SU-DHL-6 (cell line): ENCODE results near the gene CAMK1D.

Experiments used
- H2AFZ ChIP-seq: fragments of 200-600 bp; sonication (generic); 2 replicates; pipeline ENCODE4 v1.6.1; 2014; ENCODE audit warnings: low read depth, mild to moderate bottlenecking, moderate library complexity, mixed read lengths, antibody characterized with exemption, low read length; ENCODE audit not compliant: severe bottlenecking
- H3F3A ChIP-seq: fragments of 200-600 bp; shearing (Covaris generic); 2 replicates; pipeline ENCODE4 v1.6.0; 2016; ENCODE audit warnings: antibody characterized with exemption, mild to moderate bottlenecking; ENCODE audit not compliant: insufficient read depth
- H3K27ac ChIP-seq: fragments of 200-600 bp; sonication (generic); 2 replicates; pipeline ENCODE4 v1.5.1; 2016; ENCODE audit warnings: low read depth, mild to moderate bottlenecking, low read length, moderate library complexity, mixed read lengths
- H3K27me3 ChIP-seq: fragments of 200-600 bp; sonication (generic), shearing (Covaris generic); 2 replicates; pipeline ENCODE4 v1.6.0; 2014; ENCODE audit warnings: mild to moderate bottlenecking, low read length
- H3K36me3 ChIP-seq: fragments of 200-600 bp; sonication (generic); 2 replicates; pipeline ENCODE4 v1.6.1; 2014; ENCODE audit warnings: mild to moderate bottlenecking, low read length, mixed read lengths
- H3K4me2 ChIP-seq: fragments of 300-600, 200-600 bp; shearing (Covaris generic), sonication (generic); 2 replicates; pipeline ENCODE4 v1.6.0; 2014; ENCODE audit warnings: low read length, low read depth, mild to moderate bottlenecking; ENCODE audit not compliant: poor library complexity, severe bottlenecking
- H3K4me3 ChIP-seq: fragments of 200-600 bp; sonication (generic); 2 replicates; pipeline ENCODE4 v1.5.1; 2014; ENCODE audit warnings: antibody characterized with exemption, low read length, mild to moderate bottlenecking, mixed read lengths; ENCODE audit not compliant: insufficient read depth, poor library complexity, severe bottlenecking
- H3K79me2 ChIP-seq: fragments of 200-600 bp; sonication (generic); 2 replicates; pipeline ENCODE4 v1.6.1; 2014; ENCODE audit warnings: mild to moderate bottlenecking, low read length, moderate library complexity; ENCODE audit not compliant: insufficient read depth
- H3K9ac ChIP-seq: fragments of 200-600 bp; sonication (generic); 2 replicates; pipeline ENCODE4 v1.7.0; 2014; ENCODE audit warnings: mild to moderate bottlenecking, low read length
- H3K9me2 ChIP-seq: fragments of 200-600 bp; sonication (generic); replicated peaks from 2 replicates; pipeline ENCODE4 v1.6.1; 2014; ENCODE audit warnings: low read length; ENCODE audit not compliant: insufficient read depth
- H3K9me3 ChIP-seq: fragments of 200-600 bp; sonication (generic); 2 replicates; pipeline ENCODE4 v1.6.1; 2014; ENCODE audit warnings: low read length, mixed read lengths; ENCODE audit not compliant: insufficient read depth
- H4K20me1 ChIP-seq: fragments of 200-600 bp; sonication (generic); 2 replicates; pipeline ENCODE4 v1.6.1; 2014; ENCODE audit warnings: low read depth, mild to moderate bottlenecking, antibody characterized with exemption, low read length, moderate library complexity, mixed read lengths
- EZH2phosphoT487 ChIP-seq: fragments of 200-600 bp; sonication (generic), shearing (Covaris generic); conservative IDR thresholded peaks from 2 replicates; pipeline ENCODE4 v1.6.1; 2018; ENCODE audit warnings: mild to moderate bottlenecking, antibody characterized with exemption, low read length, moderate library complexity, mixed read lengths
- TF ChIP-seq, protein P1 (sequence below): fragments of 200-600 bp; sonication (generic); IDR thresholded peaks from one replicate; pipeline ENCODE4 v1.5.1; 2017; ENCODE audit warnings: antibody characterized with exemption, mild to moderate bottlenecking, low read length, moderate library complexity; ENCODE audit not compliant: insufficient read depth, poor library complexity, severe bottlenecking

CAMK1D gene

DNA sequence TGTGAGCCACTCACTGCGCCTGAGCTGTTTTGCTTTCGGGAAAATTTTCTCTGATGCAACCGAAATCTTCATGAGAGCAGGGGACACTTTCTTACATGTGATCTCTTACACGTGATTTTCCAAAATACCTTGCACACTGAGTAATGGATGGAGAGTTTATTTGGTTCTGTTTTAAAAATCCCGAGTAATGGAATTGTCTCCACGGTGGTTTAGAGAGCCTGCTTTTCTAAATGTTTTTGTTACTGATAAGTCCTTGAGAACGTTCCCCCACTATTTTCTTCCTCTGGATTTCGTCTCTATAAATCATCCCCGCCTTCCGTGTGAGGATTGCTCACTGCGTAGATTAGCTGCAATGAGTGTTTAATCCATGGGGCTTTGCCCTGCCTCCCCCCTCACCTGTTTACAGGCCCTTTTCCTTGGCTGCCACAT, 25.7 kb downstream of the CAMK1D start:
- Histone ChIP-seq H3K9me2 (no peaks in the 10 kb centered on the region), H3K79me2 (peaks cover 98% of the 10 kb centered on the region), H3K4me2 (no peak overlapping the region), H3K27me3 (no peaks in the 10 kb centered on the region), H4K20me1 (peaks cover 32% of the 10 kb centered on the region; the same call in 1 of the 2 replicates), H3K9ac (no peak overlapping the region), H3F3A (no peaks in the 10 kb centered on the region), H3K9me3 (no peaks in the 10 kb centered on the region), H3K4me3 (no peak overlapping the region), H3K27ac (no peak overlapping the region), H3K36me3 (no peaks in the 10 kb centered on the region), H2AFZ (no peak overlapping the region)
- no peak for TF ChIP-seq EZH2phosphoT487
- TF ChIP-seq, protein P1, sequence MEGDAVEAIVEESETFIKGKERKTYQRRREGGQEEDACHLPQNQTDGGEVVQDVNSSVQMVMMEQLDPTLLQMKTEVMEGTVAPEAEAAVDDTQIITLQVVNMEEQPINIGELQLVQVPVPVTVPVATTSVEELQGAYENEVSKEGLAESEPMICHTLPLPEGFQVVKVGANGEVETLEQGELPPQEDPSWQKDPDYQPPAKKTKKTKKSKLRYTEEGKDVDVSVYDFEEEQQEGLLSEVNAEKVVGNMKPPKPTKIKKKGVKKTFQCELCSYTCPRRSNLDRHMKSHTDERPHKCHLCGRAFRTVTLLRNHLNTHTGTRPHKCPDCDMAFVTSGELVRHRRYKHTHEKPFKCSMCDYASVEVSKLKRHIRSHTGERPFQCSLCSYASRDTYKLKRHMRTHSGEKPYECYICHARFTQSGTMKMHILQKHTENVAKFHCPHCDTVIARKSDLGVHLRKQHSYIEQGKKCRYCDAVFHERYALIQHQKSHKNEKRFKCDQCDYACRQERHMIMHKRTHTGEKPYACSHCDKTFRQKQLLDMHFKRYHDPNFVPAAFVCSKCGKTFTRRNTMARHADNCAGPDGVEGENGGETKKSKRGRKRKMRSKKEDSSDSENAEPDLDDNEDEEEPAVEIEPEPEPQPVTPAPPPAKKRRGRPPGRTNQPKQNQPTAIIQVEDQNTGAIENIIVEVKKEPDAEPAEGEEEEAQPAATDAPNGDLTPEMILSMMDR: no peak

DNA sequence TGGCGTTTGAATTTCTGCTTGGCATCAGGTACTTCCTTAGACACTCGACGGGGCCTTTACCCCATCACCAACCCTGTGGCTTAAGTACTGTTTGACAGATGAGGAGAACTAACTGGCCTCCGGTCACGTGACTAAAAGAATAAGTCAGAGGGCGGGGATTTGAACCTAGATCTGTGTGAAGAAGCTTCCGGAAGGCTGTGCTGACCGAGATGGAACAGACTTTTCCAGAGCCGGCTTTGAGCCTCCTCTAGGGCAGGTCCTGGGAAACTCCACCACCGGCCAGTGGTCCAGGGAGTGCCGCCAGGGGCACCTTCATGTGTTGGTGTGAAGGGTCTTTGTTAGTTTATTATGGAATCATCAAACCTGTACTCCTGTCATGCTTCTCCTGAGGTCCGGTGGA, 26.9 kb downstream of the CAMK1D start:
- TF ChIP-seq, protein P1: no peak
- TF ChIP-seq EZH2phosphoT487: no peak
- Histone ChIP-seq H3K4me2 (no peak overlapping the region), H3K27ac (no peak overlapping the region), H3K36me3 (no peaks in the 10 kb centered on the region), H2AFZ (no peak overlapping the region), H3K9me3 (no peaks in the 10 kb centered on the region), H3K9ac (no peak overlapping the region), H3K79me2 (peaks cover 98% of the 10 kb centered on the region), H3F3A (no peaks in the 10 kb centered on the region), H3K27me3 (no peaks in the 10 kb centered on the region), H4K20me1 (peaks cover 32% of the 10 kb centered on the region; the same call in 1 of the 2 replicates), H3K4me3 (no peak overlapping the region), H3K9me2 (no peaks in the 10 kb centered on the region)

DNA sequence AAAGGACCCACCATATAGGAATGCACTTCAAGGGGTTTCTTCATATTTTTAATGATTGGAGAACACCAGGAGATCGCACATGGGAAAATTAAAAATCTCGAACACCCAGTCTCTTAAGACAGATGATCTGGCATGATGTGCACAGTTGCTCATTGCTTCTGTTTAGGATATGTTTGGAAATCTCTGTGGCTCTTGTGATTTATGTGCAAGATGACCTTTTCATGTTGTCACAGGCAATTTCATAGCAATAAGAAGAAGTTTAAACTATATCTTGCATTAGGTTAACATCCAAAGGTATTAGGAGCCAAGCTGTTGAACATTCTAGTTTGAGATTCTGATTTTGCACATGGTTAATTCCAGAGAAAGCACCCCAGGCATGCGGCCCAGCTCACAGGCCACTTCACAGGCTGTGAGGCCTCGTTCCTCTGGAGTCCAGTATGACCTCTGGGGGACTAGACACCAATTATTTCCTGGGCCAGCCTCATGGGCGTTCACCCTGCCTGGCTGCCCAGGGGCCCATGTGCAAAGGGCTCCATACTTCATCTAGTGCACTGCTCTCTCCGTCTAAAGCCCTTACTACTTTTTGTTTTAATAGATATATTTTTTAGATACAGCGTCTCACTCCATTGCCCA, 28.4 kb downstream of the CAMK1D start:
- Histone ChIP-seq H3K9me2 (no peaks in the 10 kb centered on the region), H3K4me2 (no peak overlapping the region), H3K79me2 (peaks cover 99% of the 10 kb centered on the region), H2AFZ (no peak overlapping the region), H3K9ac (no peak overlapping the region), H3K36me3 (no peaks in the 10 kb centered on the region), H3K27ac (no peak overlapping the region), H3K9me3 (no peaks in the 10 kb centered on the region), H4K20me1 (peaks cover 24% of the 10 kb centered on the region; the same call in 1 of the 2 replicates), H3K4me3 (no peak overlapping the region), H3K27me3 (no peaks in the 10 kb centered on the region), H3F3A (no peaks in the 10 kb centered on the region)
- TF ChIP-seq, protein P1: no peak
- no peak for TF ChIP-seq EZH2phosphoT487
